ENCODE results near the gene MMEL1.

The MMEL1 gene

DNA sequence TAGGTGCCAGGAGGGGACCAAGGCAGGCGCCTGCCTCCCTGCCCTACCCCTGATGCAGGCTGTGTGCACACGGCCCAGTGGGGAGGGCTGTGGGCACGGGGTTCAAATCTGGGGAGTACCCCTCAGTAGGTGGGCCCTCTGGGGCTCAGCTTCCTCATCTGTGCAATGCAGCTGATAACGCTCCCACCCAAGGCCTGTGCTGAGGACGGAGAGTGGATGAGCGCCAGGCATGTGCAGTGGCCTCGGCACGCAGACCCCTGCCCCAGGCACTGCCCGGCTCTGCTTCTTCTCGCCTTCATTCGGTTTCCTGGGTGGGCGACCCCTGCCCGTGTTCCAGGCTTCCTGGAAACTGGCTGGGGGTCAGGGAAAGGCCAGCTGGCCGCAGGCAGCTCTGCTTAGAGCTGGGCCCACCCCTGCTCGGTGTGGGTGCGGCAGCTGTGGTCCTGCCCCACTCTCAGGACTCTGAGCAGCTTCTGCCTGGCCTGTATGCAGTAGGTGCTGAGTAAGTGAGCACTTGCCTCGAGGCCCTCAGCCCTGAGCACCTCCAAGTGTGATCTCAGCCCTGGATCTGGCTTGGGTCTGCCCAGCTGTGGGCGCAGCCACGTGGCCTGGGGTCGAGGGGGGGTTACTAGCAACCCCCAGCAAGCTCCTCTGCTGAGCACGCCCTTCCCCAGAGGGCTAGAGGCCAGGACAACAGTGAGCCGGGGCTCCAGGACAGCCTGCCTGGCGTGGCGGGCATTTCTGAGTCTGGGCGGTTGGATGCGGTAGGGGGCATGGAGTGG lies 88.5 kb downstream of the MMEL1 start:
- peak; percentile 44 for DNase-seq (ENCODE audit: low read depth)

- DNase-seq (ENCODE audit: low read depth) = no peak
Observed at GRCh38 chr1:2543543-2544092, 89.2 kb downstream of the MMEL1 start.

GRCh38 chr1:2542246-2542915 lies 90.4 kb downstream of the MMEL1 start:
- no peak for DNase-seq (ENCODE audit: low read depth)

GRCh38 chr1:2541619-2542245 lies 91.1 kb downstream of the MMEL1 start:
- no peak for DNase-seq (ENCODE audit: low read depth)

DNA sequence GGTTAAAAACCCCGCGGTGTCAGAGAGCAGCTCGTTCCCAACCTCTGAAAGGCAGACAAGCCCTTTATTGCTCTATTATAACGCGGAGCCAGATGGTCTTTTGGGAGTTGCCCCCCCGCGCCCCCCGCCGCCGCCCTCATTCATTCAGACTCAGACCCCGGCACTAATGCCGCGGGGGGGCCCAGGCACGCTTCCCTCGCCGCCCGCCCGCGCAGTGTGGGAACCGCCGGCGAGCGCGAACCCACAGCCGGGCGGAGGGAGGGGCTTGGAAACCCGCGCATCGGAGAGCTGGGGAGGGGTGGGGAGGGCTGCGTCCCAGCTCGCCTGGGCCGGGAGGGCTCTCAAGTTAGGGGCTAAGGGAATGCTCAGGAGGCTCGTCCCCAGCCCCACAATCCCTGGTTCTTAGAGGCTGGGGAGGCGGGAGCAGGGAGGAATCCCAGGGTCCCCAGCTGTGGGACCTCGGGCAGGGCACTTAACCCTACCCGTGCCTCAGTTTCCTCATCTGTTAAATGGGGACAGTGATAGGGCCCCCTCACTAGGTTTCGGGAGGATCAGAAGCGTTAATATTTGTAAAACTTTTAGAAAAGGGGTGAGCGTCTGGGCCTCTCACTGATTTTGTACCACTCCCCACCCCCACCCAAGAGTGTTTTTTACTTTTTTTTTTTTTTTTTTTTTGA lies 91.9 kb downstream of the MMEL1 start:
- DNase-seq (ENCODE audit: low read depth) = no peak

Data from iris pigment epithelial cell (primary cell).